HEK293 (cell line): ENCODE measurements around the gene ENGASE.

Experiments used
- CTCF ChIA-PET: fragments of 350-600 bp; formaldehyde crosslinking; extraction: SDS; loops from one replicate; lab custom pipeline; 2021; ENCODE audit warnings: antibody characterized with exemption; lab: Yijun Ruan, JAX
- POLR2A ChIA-PET: fragments of 300-600 bp; formaldehyde crosslinking; extraction: SDS; loops from one replicate; lab custom pipeline; 2020; ENCODE audit warnings: antibody characterized with exemption, inconsistent platforms; lab: Yijun Ruan, JAX
- H3K27ac ChIP-seq: fragments of 200-500 bp; sonication (Bioruptor generic); 2 replicates; pipeline ENCODE4 v1.5.1; 2014; ENCODE audit warnings: low read depth, low read length, control low read depth, inconsistent platforms; ENCODE audit errors: extremely low read depth
- H3K36me3 ChIP-seq, 2 experiments: fragments of 200-500 bp in 1 of 2; sonication (Bioruptor generic) in 1 of 2; 1 replicate in 1 of 2; 2 replicates in 1 of 2; pipeline ENCODE4 v1.5.1; 2014 to 2017; ENCODE audit warnings: inconsistent platforms in 2 of 2, low read length in 2 of 2; ENCODE audit not compliant: control insufficient read depth in 2 of 2, insufficient read depth in 1 of 2
- H3K4me1 ChIP-seq: fragments of 200-500 bp; sonication (Bioruptor generic); 2 replicates; pipeline ENCODE4 v1.5.1; 2014; ENCODE audit warnings: mild to moderate bottlenecking, low read length, inconsistent platforms; ENCODE audit not compliant: control insufficient read depth, insufficient read depth
- H3K4me3 ChIP-seq: 2 replicates; pipeline ENCODE4 v1.5.1; 2011; ENCODE audit warnings: low read depth, mild to moderate bottlenecking, control low read depth, low read length, moderate library complexity
- H3K9me3 ChIP-seq: fragments of 200-500 bp; sonication (Bioruptor generic); 2 replicates; pipeline ENCODE4 v1.5.1; 2014; ENCODE audit warnings: low read depth, low read length, inconsistent platforms; ENCODE audit not compliant: control insufficient read depth, insufficient read depth
- BCL11B ChIP-seq: fragments of 450-650 bp; formaldehyde crosslinking; IDR thresholded peaks from 2 replicates; pipeline ENCODE4 v1.5.1; 2016; ENCODE audit warnings: low read depth, missing biosample characterization, missing genetic modification characterization
- KLF1 ChIP-seq: fragments of 450-650 bp; formaldehyde crosslinking; IDR thresholded peaks from 2 replicates; pipeline ENCODE4 v1.5.1; 2016; ENCODE audit warnings: missing biosample characterization, missing genetic modification characterization
- MYNN ChIP-seq: fragments of 450-650 bp; formaldehyde crosslinking; IDR thresholded peaks from 2 replicates; pipeline ENCODE4 v1.5.1; 2016; ENCODE audit warnings: missing biosample characterization, missing genetic modification characterization, borderline replicate concordance
- MZF1 ChIP-seq: fragments of 450-650 bp; formaldehyde crosslinking; IDR thresholded peaks from 2 replicates; pipeline ENCODE4 v1.5.1; 2017; ENCODE audit warnings: missing biosample characterization, missing genetic modification characterization, borderline replicate concordance
- PBX3 ChIP-seq: sonication (generic); formaldehyde crosslinking; IDR thresholded peaks from 2 replicates; pipeline ENCODE4 v1.8.1; 2022; ENCODE audit warnings: mild to moderate bottlenecking, moderate library complexity, missing genetic modification reagents
- PRDM4 ChIP-seq: fragments of 450-650 bp; formaldehyde crosslinking; IDR thresholded peaks from 2 replicates; pipeline ENCODE4 v1.5.1; 2017; ENCODE audit warnings: missing biosample characterization, missing genetic modification characterization
- SALL2 ChIP-seq: fragments of 450-650 bp; formaldehyde crosslinking; IDR thresholded peaks from 2 replicates; pipeline ENCODE4 v1.5.0; 2017; ENCODE audit warnings: missing biosample characterization, mild to moderate bottlenecking, missing genetic modification characterization, borderline replicate concordance
- SCRT2 ChIP-seq: fragments of 450-650 bp; formaldehyde crosslinking; IDR thresholded peaks from 2 replicates; pipeline ENCODE4 v1.5.1; 2016; ENCODE audit warnings: missing biosample characterization, missing genetic modification characterization
- ZBTB10 ChIP-seq: fragments of 450-650 bp; formaldehyde crosslinking; IDR thresholded peaks from 2 replicates; pipeline ENCODE4 v1.5.1; 2016; ENCODE audit warnings: missing biosample characterization, missing genetic modification characterization
- ZNF112 ChIP-seq: fragments of 450-650 bp; formaldehyde crosslinking; IDR thresholded peaks from 2 replicates; pipeline ENCODE4 v1.5.0; 2017; ENCODE audit warnings: missing biosample characterization, missing genetic modification characterization
- ZNF157 ChIP-seq: fragments of 450-650 bp; formaldehyde crosslinking; IDR thresholded peaks from 2 replicates; pipeline ENCODE4 v1.5.1; 2016; ENCODE audit warnings: missing biosample characterization, missing genetic modification characterization
- ZNF174 ChIP-seq: fragments of 450-650 bp; formaldehyde crosslinking; IDR thresholded peaks from 2 replicates; pipeline ENCODE4 v1.5.0; 2017; ENCODE audit warnings: missing biosample characterization, mild to moderate bottlenecking, missing genetic modification characterization
- ZNF248 ChIP-seq: fragments of 450-650 bp; formaldehyde crosslinking; IDR thresholded peaks from 2 replicates; pipeline ENCODE4 v1.5.1; 2017; ENCODE audit warnings: missing biosample characterization, missing genetic modification characterization
- ZNF350 ChIP-seq: fragments of 450-650 bp; formaldehyde crosslinking; IDR thresholded peaks from 2 replicates; pipeline ENCODE4 v1.5.0; 2017; ENCODE audit warnings: missing biosample characterization, mild to moderate bottlenecking, missing genetic modification characterization
- ZNF394 ChIP-seq: fragments of 450-650 bp; formaldehyde crosslinking; IDR thresholded peaks from 2 replicates; pipeline ENCODE4 v1.5.1; 2016; ENCODE audit warnings: missing biosample characterization, missing genetic modification characterization, mild to moderate bottlenecking, moderate library complexity, borderline replicate concordance
- ZNF48 ChIP-seq: fragments of 450-650 bp; formaldehyde crosslinking; IDR thresholded peaks from 2 replicates; pipeline ENCODE4 v1.5.1; 2016; ENCODE audit warnings: missing biosample characterization, missing genetic modification characterization
- ZNF501 ChIP-seq: fragments of 450-650 bp; formaldehyde crosslinking; IDR thresholded peaks from 2 replicates; pipeline ENCODE4 v1.5.1; 2016; ENCODE audit warnings: missing biosample characterization, missing genetic modification characterization
- ZNF701 ChIP-seq: fragments of 450-650 bp; formaldehyde crosslinking; IDR thresholded peaks from 2 replicates; pipeline ENCODE4 v1.5.1; 2016; ENCODE audit warnings: missing biosample characterization, missing genetic modification characterization
- ZNF777 ChIP-seq: fragments of 450-650 bp; formaldehyde crosslinking; IDR thresholded peaks from 2 replicates; pipeline ENCODE4 v1.5.1; 2017; ENCODE audit warnings: missing biosample characterization, missing genetic modification characterization, borderline replicate concordance
- ZNF791 ChIP-seq: fragments of 450-650 bp; formaldehyde crosslinking; IDR thresholded peaks from 2 replicates; pipeline ENCODE4 v1.5.1; 2016; ENCODE audit warnings: missing biosample characterization, missing genetic modification characterization
- ZSCAN23 ChIP-seq: fragments of 450-650 bp; formaldehyde crosslinking; IDR thresholded peaks from 2 replicates; pipeline ENCODE4 v1.5.1; 2016; ENCODE audit warnings: missing biosample characterization, missing genetic modification characterization
- TF ChIP-seq, protein P1 (sequence below): fragments of 450-650 bp; formaldehyde crosslinking; IDR thresholded peaks from 2 replicates; pipeline ENCODE4 v1.5.1; 2016; ENCODE audit warnings: missing biosample characterization, missing genetic modification characterization, borderline replicate concordance
- TF ChIP-seq, protein P2 (sequence below): fragments of 450-650 bp; formaldehyde crosslinking; IDR thresholded peaks from 2 replicates; pipeline ENCODE4 v1.5.1; 2016; ENCODE audit warnings: missing biosample characterization, missing genetic modification characterization

The ENGASE gene

DNA sequence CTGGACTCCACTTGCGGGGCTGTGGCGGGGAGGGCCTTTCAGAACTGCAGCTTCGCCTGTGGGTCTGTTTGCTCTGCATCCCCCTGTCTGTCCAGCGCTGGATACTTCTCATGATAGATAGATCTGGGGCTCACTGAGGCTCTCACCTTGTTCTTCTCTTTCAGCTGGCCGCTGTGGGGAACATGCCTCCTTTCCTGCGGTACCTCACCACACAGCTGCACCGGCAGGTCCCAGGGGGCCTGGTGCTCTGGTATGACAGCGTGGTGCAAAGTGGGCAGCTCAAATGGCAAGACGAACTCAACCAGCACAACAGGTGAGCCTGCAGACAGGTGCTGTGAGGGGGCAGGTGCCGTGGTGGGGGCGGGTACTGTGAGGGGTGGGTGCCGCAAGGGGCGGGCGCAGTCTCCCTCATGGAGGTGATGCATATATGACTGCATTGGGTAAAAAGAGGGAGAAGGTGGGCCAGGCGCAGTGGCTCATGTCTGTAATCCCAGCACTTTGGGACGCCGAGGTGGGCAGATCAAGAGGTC is 6.2 kb downstream of the ENGASE start (continued):
- TF ChIP-seq MYNN (tag by site-specific recombination): no peak
- TF ChIP-seq, protein P1, sequence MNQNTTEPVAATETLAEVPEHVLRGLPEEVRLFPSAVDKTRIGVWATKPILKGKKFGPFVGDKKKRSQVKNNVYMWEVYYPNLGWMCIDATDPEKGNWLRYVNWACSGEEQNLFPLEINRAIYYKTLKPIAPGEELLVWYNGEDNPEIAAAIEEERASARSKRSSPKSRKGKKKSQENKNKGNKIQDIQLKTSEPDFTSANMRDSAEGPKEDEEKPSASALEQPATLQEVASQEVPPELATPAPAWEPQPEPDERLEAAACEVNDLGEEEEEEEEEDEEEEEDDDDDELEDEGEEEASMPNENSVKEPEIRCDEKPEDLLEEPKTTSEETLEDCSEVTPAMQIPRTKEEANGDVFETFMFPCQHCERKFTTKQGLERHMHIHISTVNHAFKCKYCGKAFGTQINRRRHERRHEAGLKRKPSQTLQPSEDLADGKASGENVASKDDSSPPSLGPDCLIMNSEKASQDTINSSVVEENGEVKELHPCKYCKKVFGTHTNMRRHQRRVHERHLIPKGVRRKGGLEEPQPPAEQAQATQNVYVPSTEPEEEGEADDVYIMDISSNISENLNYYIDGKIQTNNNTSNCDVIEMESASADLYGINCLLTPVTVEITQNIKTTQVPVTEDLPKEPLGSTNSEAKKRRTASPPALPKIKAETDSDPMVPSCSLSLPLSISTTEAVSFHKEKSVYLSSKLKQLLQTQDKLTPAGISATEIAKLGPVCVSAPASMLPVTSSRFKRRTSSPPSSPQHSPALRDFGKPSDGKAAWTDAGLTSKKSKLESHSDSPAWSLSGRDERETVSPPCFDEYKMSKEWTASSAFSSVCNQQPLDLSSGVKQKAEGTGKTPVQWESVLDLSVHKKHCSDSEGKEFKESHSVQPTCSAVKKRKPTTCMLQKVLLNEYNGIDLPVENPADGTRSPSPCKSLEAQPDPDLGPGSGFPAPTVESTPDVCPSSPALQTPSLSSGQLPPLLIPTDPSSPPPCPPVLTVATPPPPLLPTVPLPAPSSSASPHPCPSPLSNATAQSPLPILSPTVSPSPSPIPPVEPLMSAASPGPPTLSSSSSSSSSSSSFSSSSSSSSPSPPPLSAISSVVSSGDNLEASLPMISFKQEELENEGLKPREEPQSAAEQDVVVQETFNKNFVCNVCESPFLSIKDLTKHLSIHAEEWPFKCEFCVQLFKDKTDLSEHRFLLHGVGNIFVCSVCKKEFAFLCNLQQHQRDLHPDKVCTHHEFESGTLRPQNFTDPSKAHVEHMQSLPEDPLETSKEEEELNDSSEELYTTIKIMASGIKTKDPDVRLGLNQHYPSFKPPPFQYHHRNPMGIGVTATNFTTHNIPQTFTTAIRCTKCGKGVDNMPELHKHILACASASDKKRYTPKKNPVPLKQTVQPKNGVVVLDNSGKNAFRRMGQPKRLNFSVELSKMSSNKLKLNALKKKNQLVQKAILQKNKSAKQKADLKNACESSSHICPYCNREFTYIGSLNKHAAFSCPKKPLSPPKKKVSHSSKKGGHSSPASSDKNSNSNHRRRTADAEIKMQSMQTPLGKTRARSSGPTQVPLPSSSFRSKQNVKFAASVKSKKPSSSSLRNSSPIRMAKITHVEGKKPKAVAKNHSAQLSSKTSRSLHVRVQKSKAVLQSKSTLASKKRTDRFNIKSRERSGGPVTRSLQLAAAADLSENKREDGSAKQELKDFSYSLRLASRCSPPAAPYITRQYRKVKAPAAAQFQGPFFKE: no peak
- TF ChIP-seq ZNF394: no peak
- TF ChIP-seq ZNF501: no peak
- TF ChIP-seq ZNF777 (tag by site-specific recombination): no peak
- no peak for TF ChIP-seq ZNF112
- TF ChIP-seq ZSCAN23 (tag by site-specific recombination): no peak
- no peak for TF ChIP-seq ZNF248 (tag by site-specific recombination)
- TF ChIP-seq, all 188 proteins: peak for 0

DNA sequence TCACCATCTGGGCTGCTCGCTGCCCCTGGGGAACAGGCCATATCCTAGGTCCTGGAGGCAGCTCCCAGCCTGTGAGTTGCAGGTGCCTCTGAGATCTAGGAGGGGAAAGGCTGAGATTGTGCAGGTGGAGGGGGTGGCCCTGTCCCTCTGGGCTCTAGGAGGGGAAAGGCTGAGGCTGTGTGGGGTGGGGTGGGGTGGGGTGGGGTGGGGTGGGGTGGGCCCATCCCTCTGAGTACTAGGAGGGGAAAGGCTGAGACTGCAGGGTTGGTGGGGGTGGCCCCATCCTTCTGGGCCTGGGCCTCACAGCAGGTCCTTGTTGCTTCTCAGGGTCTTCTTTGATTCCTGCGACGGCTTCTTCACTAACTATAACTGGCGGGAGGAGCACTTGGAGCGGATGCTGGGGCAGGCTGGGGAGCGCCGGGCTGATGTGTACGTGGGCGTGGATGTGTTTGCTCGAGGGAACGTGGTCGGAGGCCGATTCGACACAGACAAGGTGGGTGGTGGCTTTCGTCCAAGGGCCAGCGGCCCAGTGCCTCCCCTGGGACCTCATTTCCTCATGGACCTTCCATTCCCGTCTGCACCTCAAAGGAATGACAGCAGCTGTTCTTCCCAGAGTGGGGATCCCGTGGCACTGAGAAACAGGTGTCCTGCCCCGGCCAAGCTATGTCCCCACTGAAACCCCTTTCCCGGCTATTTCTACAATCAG is 7.1 kb downstream of the ENGASE start:
- CTCF ChIA-PET: interaction anchor here (0.5 to 15.1 kb wide), 30 partner anchors 8 to 832 kb away, joined by 3 to 346 read pairs (median 4); no protein-coding TSS in a partner anchor
- no peak overlapping the region for H3K4me3 ChIP-seq
- H3K27ac ChIP-seq: no peak overlapping the region
- H3K36me3 ChIP-seq: peaks cover 10 to 93% of the 10 kb centered on the region in 2 experiments
- POLR2A ChIA-PET: no interaction called here
- no peaks in the 10 kb centered on the region for H3K9me3 ChIP-seq
- no peaks in the 10 kb centered on the region for H3K4me1 ChIP-seq
- TF ChIP-seq BCL11B (tag by site-specific recombination) (no peak), PRDM4 (tag by site-specific recombination) (no peak), ZNF350 (tag by site-specific recombination) (no peak), ZNF48 (tag by site-specific recombination) (no peak), SALL2 (tag by site-specific recombination) (no peak), KLF1 (tag by site-specific recombination) (peak; percentile 12), ZNF701 (tag by site-specific recombination) (no peak), ZNF174 (tag by site-specific recombination) (no peak), ZNF791 (no peak), PBX3 (CRISPR knock-in tag) (no peak), MZF1 (tag by site-specific recombination) (no peak), SCRT2 (tag by site-specific recombination) (peak; percentile 51; the same call in 1 of the 2 replicates), ZNF157 (tag by site-specific recombination) (no peak), ZBTB10 (tag by site-specific recombination) (no peak)
- TF ChIP-seq, protein P2, sequence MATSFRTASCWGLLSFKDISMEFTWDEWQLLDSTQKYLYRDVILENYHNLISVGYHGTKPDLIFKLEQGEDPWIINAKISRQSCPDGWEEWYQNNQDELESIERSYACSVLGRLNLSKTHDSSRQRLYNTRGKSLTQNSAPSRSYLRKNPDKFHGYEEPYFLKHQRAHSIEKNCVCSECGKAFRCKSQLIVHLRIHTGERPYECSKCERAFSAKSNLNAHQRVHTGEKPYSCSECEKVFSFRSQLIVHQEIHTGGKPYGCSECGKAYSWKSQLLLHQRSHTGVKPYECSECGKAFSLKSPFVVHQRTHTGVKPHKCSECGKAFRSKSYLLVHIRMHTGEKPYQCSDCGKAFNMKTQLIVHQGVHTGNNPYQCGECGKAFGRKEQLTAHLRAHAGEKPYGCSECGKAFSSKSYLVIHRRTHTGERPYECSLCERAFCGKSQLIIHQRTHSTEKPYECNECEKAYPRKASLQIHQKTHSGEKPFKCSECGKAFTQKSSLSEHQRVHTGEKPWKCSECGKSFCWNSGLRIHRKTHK (tag by site-specific recombination): no peak
